SK-N-MC (cell line): Measurements from ENCODE around the gene NKAIN2.

Experiments
- DNase-seq: peaks from one replicate; pipeline ENCODE4 v3.0.0-alpha.2; 2011; ENCODE audit warnings: low read depth, low spot score
- H3K27ac ChIP-seq: fragments of 200-600 bp; sonication (generic); 2 replicates; pipeline ENCODE4 v1.5.1; 2016; ENCODE audit warnings: mixed run types
- H3K36me3 ChIP-seq: fragments of 200-600 bp; sonication (generic); 2 replicates; pipeline ENCODE4 v1.6.1; 2017; ENCODE audit warnings: antibody characterized with exemption, low read length, mixed read lengths; ENCODE audit not compliant: insufficient read depth
- H3K4me3 ChIP-seq: fragments of 200-600 bp; sonication (generic); 2 replicates; pipeline ENCODE4 v1.5.1; 2016
- H3K9ac ChIP-seq: fragments of 200-600 bp; sonication (generic); 2 replicates; pipeline ENCODE4 v1.8.0; 2017; ENCODE audit warnings: mixed run types, mixed read lengths; ENCODE audit not compliant: insufficient read length
- H3K9me3 ChIP-seq: fragments of 200-600 bp; sonication (generic); 2 replicates; pipeline ENCODE4 v1.6.1; 2017; ENCODE audit warnings: low read depth, mild to moderate bottlenecking, antibody characterized with exemption, low read length, moderate library complexity, mixed read lengths
- EZH2 ChIP-seq: fragments of 200-600 bp; sonication (generic); IDR thresholded peaks from one replicate; pipeline ENCODE4 v1.6.1; 2017; ENCODE audit warnings: antibody characterized with exemption
- FOXP2 ChIP-seq: optimal IDR thresholded peaks from 2 replicates; pipeline ENCODE3; 2011; ENCODE audit warnings: mild to moderate bottlenecking, moderate library complexity; ENCODE audit not compliant: insufficient read depth; ENCODE audit errors: extremely low read length, control extremely low read depth
- POLR2AphosphoS5 ChIP-seq: IDR thresholded peaks from 2 replicates; pipeline ENCODE4 v1.6.1; 2012; ENCODE audit warnings: mild to moderate bottlenecking, low read depth, low read length, borderline replicate concordance

NKAIN2 gene

DNA sequence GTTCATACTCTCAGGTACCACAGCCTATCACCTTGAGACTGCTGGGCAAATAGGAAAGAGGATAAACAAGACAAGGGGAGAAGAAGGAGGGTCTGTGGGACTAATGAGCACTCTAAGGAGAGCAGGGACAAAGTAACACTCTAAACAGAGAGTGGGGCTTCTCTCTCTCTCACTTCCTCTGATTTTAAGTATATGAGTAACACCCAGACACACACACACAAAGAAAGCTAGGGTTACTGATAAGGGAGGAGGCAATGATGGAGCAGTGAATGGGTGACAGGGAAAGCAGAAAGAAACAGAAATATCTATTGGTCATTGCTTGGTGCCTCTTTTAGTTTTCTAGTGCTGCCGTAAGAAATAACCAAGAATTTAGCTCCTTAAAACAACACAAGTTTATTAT is 1062.4 kb downstream of the NKAIN2 start:
- no peak overlapping the region for H3K9ac ChIP-seq
- no peak for TF ChIP-seq FOXP2
- TF ChIP-seq EZH2, result no peak
- TF ChIP-seq POLR2AphosphoS5, result no peak
- no peaks in the 10 kb centered on the region for H3K9me3 ChIP-seq
- no peak for DNase-seq
- H3K27ac ChIP-seq, result no peak overlapping the region
- no peak overlapping the region for H3K4me3 ChIP-seq
- H3K36me3 ChIP-seq, result no peaks in the 10 kb centered on the region

DNA sequence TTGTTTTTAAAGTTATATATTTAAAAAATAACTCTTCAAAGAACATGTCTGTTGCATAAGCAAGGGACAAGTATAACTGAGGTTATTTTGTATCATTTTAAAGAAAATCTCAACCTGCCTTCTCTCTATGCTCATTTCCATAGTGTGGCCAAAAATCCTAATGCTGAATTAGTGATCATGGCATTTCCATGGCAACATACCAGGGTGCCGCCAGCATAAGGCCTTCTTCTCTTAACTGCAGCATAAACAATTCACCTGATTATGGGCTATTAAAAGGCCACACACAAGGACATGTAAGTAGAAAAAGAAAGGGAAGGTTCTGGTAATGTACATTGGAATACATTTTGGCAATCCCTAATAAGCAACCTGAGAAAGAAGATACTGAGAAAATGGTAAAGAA is 1063.5 kb downstream of the NKAIN2 start:
- no peak for DNase-seq
- H3K36me3 ChIP-seq, result no peaks in the 10 kb centered on the region
- H3K9ac ChIP-seq, result no peak overlapping the region
- H3K27ac ChIP-seq, result peak overlapping the region; percentile 7; the same call in 1 of the 2 replicates
- H3K4me3 ChIP-seq, result no peak overlapping the region
- no peaks in the 10 kb centered on the region for H3K9me3 ChIP-seq
- TF ChIP-seq POLR2AphosphoS5 (no peak), EZH2 (no peak), FOXP2 (no peak)

DNA sequence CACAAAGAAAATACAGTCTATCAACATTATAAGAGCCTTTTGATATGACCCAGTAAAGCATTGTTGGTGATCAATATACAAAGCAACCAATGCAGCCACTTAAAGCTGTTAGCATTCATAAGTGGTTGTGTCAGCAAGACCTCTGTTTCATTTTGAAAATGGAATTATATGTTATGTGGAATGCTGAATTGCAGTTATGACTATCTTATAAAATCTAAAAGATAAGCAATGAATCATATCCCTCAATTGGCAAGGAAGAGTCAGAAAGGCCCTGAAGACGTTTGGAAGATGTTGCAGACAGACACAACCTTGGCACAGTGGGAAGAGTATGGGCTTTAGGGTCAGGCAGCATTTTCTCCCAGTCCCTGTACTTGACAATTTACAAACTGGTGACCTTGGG is 1064.8 kb downstream of the NKAIN2 start:
- no peak overlapping the region for H3K4me3 ChIP-seq
- no peak for TF ChIP-seq EZH2
- TF ChIP-seq FOXP2, result no peak
- TF ChIP-seq POLR2AphosphoS5, result no peak
- no peak overlapping the region for H3K9ac ChIP-seq
- no peak for DNase-seq
- no peaks in the 10 kb centered on the region for H3K36me3 ChIP-seq
- H3K27ac ChIP-seq, result no peak overlapping the region
- no peaks in the 10 kb centered on the region for H3K9me3 ChIP-seq

DNA sequence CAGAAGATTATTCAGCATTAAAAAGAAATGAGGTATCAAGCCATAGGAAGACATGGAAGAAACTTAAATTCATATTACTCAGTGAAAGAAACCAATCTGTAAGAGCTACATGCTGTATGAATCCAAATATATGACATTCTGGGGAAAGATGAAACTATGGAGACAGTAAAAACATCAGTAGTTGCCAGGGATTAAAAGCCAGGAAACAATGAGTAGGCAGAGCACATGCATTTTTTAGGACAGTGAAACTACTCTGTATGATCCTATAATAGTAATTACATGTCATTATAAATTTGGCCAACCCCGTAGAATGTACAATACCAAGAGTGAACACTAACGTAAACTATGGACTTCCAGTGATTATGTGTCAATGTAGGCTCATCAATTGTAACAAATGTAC is 1065.8 kb downstream of the NKAIN2 start:
- no peak overlapping the region for H3K27ac ChIP-seq
- no peaks in the 10 kb centered on the region for H3K9me3 ChIP-seq
- no peak for TF ChIP-seq FOXP2
- no peak for TF ChIP-seq POLR2AphosphoS5
- TF ChIP-seq EZH2, result no peak
- DNase-seq, result no peak
- no peak overlapping the region for H3K4me3 ChIP-seq
- H3K36me3 ChIP-seq, result no peaks in the 10 kb centered on the region
- H3K9ac ChIP-seq, result no peak overlapping the region

DNA sequence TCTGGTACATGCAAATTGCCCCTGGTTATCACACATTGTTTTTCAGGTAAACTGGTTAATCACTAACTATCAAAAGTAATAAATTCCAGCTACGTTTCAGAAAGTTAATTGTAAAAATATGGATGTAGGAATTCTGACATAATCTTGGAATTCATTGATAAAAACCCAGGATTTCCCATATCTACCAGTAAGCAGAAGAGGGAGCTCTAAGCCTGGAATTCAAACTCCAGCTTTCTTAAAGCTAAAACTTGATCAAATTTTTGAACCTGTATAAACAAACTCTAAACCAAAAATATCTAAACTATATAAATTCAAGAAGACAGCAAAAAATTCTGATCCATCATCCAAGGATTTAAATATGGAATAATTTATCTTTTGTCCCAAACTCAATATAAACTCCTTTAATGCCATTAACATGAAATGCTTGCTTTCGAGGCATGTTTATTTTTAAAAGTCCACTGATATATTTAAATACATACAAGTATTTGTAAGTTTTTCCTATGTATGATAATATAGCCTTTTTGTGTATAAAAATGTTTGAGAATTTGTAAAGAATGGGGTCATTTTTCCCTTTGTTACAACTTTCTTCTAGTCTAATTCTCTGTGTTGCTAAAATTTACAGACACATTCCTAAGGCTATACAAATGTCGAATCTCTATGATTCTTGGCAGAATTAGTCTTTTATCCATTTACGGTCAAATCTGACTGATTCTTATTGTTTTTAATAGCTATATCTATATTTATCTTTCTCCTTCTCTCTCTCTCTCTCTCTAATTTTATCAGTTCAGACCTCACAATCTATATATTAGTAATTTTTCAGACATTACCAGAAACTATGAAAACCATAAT is 1067.2 kb downstream of the NKAIN2 start:
- TF ChIP-seq POLR2AphosphoS5, result no peak
- TF ChIP-seq EZH2, result no peak
- TF ChIP-seq FOXP2, result no peak
- 0 out of 2 replicates have a peak overlapping the region, but pooled peaks have one; percentile 11 for H3K27ac ChIP-seq
- H3K9ac ChIP-seq, result no peak overlapping the region
- H3K36me3 ChIP-seq, result no peaks in the 10 kb centered on the region
- H3K4me3 ChIP-seq, result no peak overlapping the region
- DNase-seq, result no peak
- H3K9me3 ChIP-seq, result no peaks in the 10 kb centered on the region

DNA sequence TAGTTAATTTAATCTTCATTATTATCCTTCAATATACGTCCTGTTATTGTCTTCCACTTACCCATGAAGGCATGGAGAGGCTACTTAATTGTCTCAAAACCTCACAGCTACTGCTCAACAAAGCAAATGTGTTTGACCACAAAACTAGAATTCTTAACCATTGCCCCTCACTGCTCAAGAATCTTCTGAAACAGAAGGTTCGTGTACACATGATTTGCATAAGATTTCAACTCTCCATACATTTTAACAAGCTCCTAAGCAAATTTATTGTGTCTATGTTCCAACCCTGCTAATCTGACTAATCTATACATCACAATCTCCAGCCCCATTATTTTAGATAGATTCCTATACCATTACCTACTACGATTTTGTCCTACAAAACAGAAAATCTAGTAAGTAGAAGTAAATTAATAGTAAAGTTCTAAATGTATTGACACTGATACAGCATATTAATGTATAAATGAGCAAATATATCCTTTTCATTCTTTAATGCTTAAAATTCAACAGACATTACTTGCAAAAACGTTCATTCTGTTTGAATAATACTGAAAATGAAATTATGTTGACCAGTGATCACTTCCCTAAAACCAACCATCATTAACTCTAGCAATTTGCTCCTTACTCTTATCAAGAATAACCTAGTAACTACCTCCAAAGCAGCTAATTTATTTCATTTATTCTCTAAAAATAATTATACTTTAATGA is 1068.8 kb downstream of the NKAIN2 start:
- no peak for DNase-seq
- TF ChIP-seq FOXP2 (no peak), POLR2AphosphoS5 (no peak), EZH2 (no peak)
- Histone ChIP-seq H3K9me3 (no peaks in the 10 kb centered on the region), H3K27ac (no peak overlapping the region), H3K4me3 (no peak overlapping the region), H3K9ac (no peak overlapping the region), H3K36me3 (no peaks in the 10 kb centered on the region)

DNA sequence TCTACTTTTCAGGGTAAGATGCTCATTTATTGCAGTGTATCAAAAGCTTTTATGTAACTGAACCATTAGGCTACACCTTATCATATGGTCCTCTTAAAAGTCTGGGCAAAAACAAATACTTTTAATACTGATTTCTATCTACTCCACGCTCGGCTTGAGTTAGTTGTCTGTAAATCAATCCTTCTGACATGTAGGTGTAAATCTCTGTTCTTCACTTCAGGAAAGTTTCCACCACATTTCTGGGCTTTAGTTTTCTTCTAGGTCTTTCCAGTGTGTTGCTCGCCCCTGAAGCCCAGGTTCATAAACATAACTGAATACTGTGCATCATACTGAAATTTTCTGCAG is 1069.4 kb downstream of the NKAIN2 start:
- Histone ChIP-seq H3K4me3 (no peak overlapping the region), H3K36me3 (no peaks in the 10 kb centered on the region), H3K9me3 (no peaks in the 10 kb centered on the region), H3K9ac (no peak overlapping the region), H3K27ac (no peak overlapping the region)
- TF ChIP-seq EZH2 (no peak), POLR2AphosphoS5 (no peak), FOXP2 (no peak)
- DNase-seq, result no peak
